H9 (cell line): ENCODE data around the gene TPGS2. TPM values are rescaled to one million over a fixed set of nuclear protein-coding genes. Genes with fewer than 3 reads are reported as not detected.

Source experiments
- DNase-seq: peaks from one replicate; pipeline ENCODE4 v3.0.0-alpha.2; 2017
- H2AFZ ChIP-seq: one replicate; pipeline ENCODE4 v1.6.1; 2013; ENCODE audit warnings: mild to moderate bottlenecking, low read length, control low read depth, moderate library complexity
- H2AK5ac ChIP-seq: 2 replicates; pipeline ENCODE4 v1.6.1; 2013; ENCODE audit warnings: low read length, control low read depth, mixed read lengths; ENCODE audit not compliant: insufficient read length
- H2BK120ac ChIP-seq: one replicate; pipeline ENCODE4 v1.6.1; 2013; ENCODE audit warnings: low read depth, mild to moderate bottlenecking, low read length, control low read depth, inconsistent platforms; ENCODE audit not compliant: poor library complexity, severe bottlenecking
- H2BK12ac ChIP-seq: 2 replicates; pipeline ENCODE4 v1.6.1; 2013; ENCODE audit warnings: low read length, control low read depth, mixed read lengths, low read depth; ENCODE audit not compliant: insufficient read length
- H2BK15ac ChIP-seq: 2 replicates; pipeline ENCODE4 v1.6.1; 2013; ENCODE audit warnings: low read depth, low read length, control low read depth
- H2BK20ac ChIP-seq: one replicate; pipeline ENCODE4 v1.6.1; 2013; ENCODE audit warnings: low read depth, mild to moderate bottlenecking, low read length, control low read depth, inconsistent platforms; ENCODE audit not compliant: poor library complexity, severe bottlenecking
- H2BK5ac ChIP-seq: 2 replicates; pipeline ENCODE4 v1.6.1; 2013; ENCODE audit warnings: low read length, control low read depth, mixed read lengths; ENCODE audit not compliant: insufficient read length
- H3K14ac ChIP-seq: 2 replicates; pipeline ENCODE4 v1.6.1; 2013; ENCODE audit warnings: low read length, control low read depth; ENCODE audit not compliant: insufficient read depth
- H3K18ac ChIP-seq: 2 replicates; pipeline ENCODE4 v1.6.1; 2013; ENCODE audit warnings: low read depth, mild to moderate bottlenecking, mixed read lengths, low read length, control low read depth; ENCODE audit not compliant: insufficient read length
- H3K23ac ChIP-seq: 2 replicates; pipeline ENCODE4 v1.6.1; 2013; ENCODE audit warnings: low read length, control low read depth, mixed read lengths, low read depth; ENCODE audit not compliant: insufficient read length
- H3K23me2 ChIP-seq: 2 replicates; pipeline ENCODE4 v1.6.1; 2013; ENCODE audit warnings: low read depth, mild to moderate bottlenecking, mixed read lengths, low read length, control low read depth; ENCODE audit not compliant: insufficient read length, poor library complexity, severe bottlenecking
- H3K27ac ChIP-seq: 2 replicates; pipeline ENCODE4 v1.5.1; 2013; ENCODE audit warnings: low read length, control low read depth, mixed read lengths, low read depth; ENCODE audit not compliant: insufficient read length
- H3K27me3 ChIP-seq: 2 replicates; pipeline ENCODE4 v1.6.1; 2013; ENCODE audit warnings: low read length, control low read depth, inconsistent platforms; ENCODE audit not compliant: insufficient read depth
- H3K4ac ChIP-seq: 2 replicates; pipeline ENCODE4 v1.6.1; 2013; ENCODE audit warnings: low read depth, mild to moderate bottlenecking, control low read depth, inconsistent platforms, low read length, moderate library complexity
- H3K4me1 ChIP-seq: 2 replicates; pipeline ENCODE4 v1.6.1; 2013; ENCODE audit warnings: low read length, control low read depth, inconsistent platforms; ENCODE audit not compliant: insufficient read depth
- H3K4me2 ChIP-seq: 2 replicates; pipeline ENCODE4 v1.6.1; 2013; ENCODE audit warnings: low read length, control low read depth, mixed read lengths; ENCODE audit not compliant: insufficient read length, insufficient read depth
- H3K56ac ChIP-seq: 2 replicates; pipeline ENCODE4 v1.6.1; 2013; ENCODE audit warnings: low read depth, mild to moderate bottlenecking, mixed read lengths, low read length, control low read depth; ENCODE audit not compliant: insufficient read length
- H3K79me1 ChIP-seq: 2 replicates; pipeline ENCODE4 v1.6.1; 2013; ENCODE audit warnings: low read depth, mild to moderate bottlenecking, moderate library complexity, low read length, control low read depth, inconsistent platforms; ENCODE audit not compliant: insufficient read depth, poor library complexity, severe bottlenecking
- H3K79me2 ChIP-seq: 2 replicates; pipeline ENCODE4 v1.6.1; 2013; ENCODE audit warnings: low read length, control low read depth, inconsistent platforms; ENCODE audit not compliant: insufficient read depth
- H3K9ac ChIP-seq: 2 replicates; pipeline ENCODE4 v1.6.1; 2013; ENCODE audit warnings: low read length, control low read depth, mixed read lengths; ENCODE audit not compliant: insufficient read length; ENCODE audit errors: extremely low read depth
- H3K9me3 ChIP-seq: one replicate; pipeline ENCODE4 v1.6.1; 2013; ENCODE audit warnings: low read depth, low read length, inconsistent platforms; ENCODE audit not compliant: control insufficient read depth
- H3T11ph ChIP-seq: one replicate; pipeline ENCODE4 v1.6.1; 2013; ENCODE audit warnings: mild to moderate bottlenecking, low read length, control low read depth, inconsistent platforms
- H4K20me1 ChIP-seq: one replicate; pipeline ENCODE4 v1.6.1; 2013; ENCODE audit not compliant: control insufficient read depth, insufficient read length, insufficient read depth
- H4K5ac ChIP-seq: 2 replicates; pipeline ENCODE4 v1.6.1; 2013; ENCODE audit warnings: low read depth, mild to moderate bottlenecking, mixed read lengths, low read length, control low read depth; ENCODE audit not compliant: insufficient read length
- H4K8ac ChIP-seq: replicated peaks from 2 replicates; pipeline ENCODE4 v1.6.1; 2013; ENCODE audit warnings: low read length, control low read depth, mixed read lengths, low read depth; ENCODE audit not compliant: insufficient read length
- H4K91ac ChIP-seq: 2 replicates; pipeline ENCODE4 v1.6.1; 2013; ENCODE audit warnings: low read depth, mild to moderate bottlenecking, moderate library complexity, mixed read lengths, low read length, control low read depth; ENCODE audit not compliant: insufficient read length
- H3K27ac Mint-ChIP-seq, 3 experiments: 2 replicates in 2 of 3; 3 replicates in 1 of 3; pipeline ENCODE4 v1.8.0; 2020 to 2021; ENCODE audit warnings: mixed read lengths in 3 of 3, mild to moderate bottlenecking in 1 of 3, moderate library complexity in 1 of 3
- H3K27me3 Mint-ChIP-seq: 2 replicates; pipeline ENCODE4 v1.8.0; 2021; ENCODE audit warnings: low read depth, mild to moderate bottlenecking, moderate library complexity, mixed read lengths
- H3K36me3 Mint-ChIP-seq, 3 experiments: 2 replicates in 2 of 3; 3 replicates in 1 of 3; pipeline ENCODE4 v1.8.0; 2020 to 2021; ENCODE audit warnings: low read depth in 3 of 3, mixed read lengths in 3 of 3; ENCODE audit not compliant: insufficient read depth in 1 of 3
- H3K4me1 Mint-ChIP-seq, 2 experiments: 2 replicates each; pipeline ENCODE4 v1.8.0; 2020; ENCODE audit warnings: mixed read lengths in 2 of 2
- H3K4me3 Mint-ChIP-seq, 2 experiments: 2 replicates in 1 of 2; 3 replicates in 1 of 2; pipeline ENCODE4 v1.8.0; 2020 to 2021; ENCODE audit warnings: mild to moderate bottlenecking in 2 of 2, mixed read lengths in 2 of 2, moderate library complexity in 1 of 2
- H3K9me3 Mint-ChIP-seq, 2 experiments: 2 replicates in 1 of 2; 3 replicates in 1 of 2; pipeline ENCODE4 v1.8.0; 2020; ENCODE audit warnings: mild to moderate bottlenecking in 2 of 2, mixed read lengths in 2 of 2, moderate library complexity in 1 of 2
- CTCF ChIP-seq: fragments of 200-600 bp; sonication (generic); conservative IDR thresholded peaks from 3 replicates; pipeline ENCODE4 v1.8.0; 2021; ENCODE audit warnings: antibody characterized with exemption, mild to moderate bottlenecking
- WGBS: extraction: QIAGEN DNeasy Blood & Tissue Kit; methylation state at CpG from one replicate; pipeline ENCODE4 v1.1.7; 2013; ENCODE audit warnings: missing lambda C conversion rate, low lambda C conversion rate, mixed read lengths; ENCODE audit not compliant: insufficient read length; ENCODE audit errors: extremely low coverage; 5-methylcytosine and 5-hydroxymethylcytosine counted together
- total RNA-seq: library from RNA; stranded (reverse); gene quantifications from 2 replicates; pipeline ENCODE4 v1.2.1, GENCODE V29; 2021

TPGS2 gene
- total RNA-seq, 1 experiment from 2014 or later, result 147 TPM

GRCh38 chr18:36828157-36828629 is 609 bp downstream of the TPGS2 start:
- no peaks in the 10 kb centered on the region for H3K27me3 ChIP-seq
- TF ChIP-seq CTCF, result no peak
- H3K27ac Mint-ChIP-seq, result peak overlapping the region; percentile 93 to 97 (median 95)

More at GRCh38 chr18:36828157-36828629, 609 bp downstream of the TPGS2 start:
- Histone ChIP-seq H3K14ac (peak overlapping the region; percentile 90), H2BK20ac (no peak overlapping the region), H3K56ac (no peak overlapping the region), H2BK12ac (no peak overlapping the region), H3K23ac (no peak overlapping the region), H2AK5ac (no peak overlapping the region), H4K8ac (no peak overlapping the region), H2BK15ac (no peak overlapping the region), H2AFZ (peak overlapping the region; percentile 44), H3K9me3 (no peaks in the 10 kb centered on the region), H3K4me1 (no peaks in the 10 kb centered on the region), H4K20me1 (no peaks in the 10 kb centered on the region), H3K9ac (peak overlapping the region; percentile 82), H2BK120ac (no peak overlapping the region), H3K79me2 (no peaks in the 10 kb centered on the region), H3K4me2 (peak overlapping the region; percentile 81), H4K5ac (peak overlapping the region; percentile 42), H3K4ac (no peak overlapping the region), H3T11ph (no peak overlapping the region), H4K91ac (no peak overlapping the region), H3K18ac (peak overlapping the region; percentile 95), H3K27ac (no peak overlapping the region), H2BK5ac (no peak overlapping the region), H3K79me1 (peaks cover 3% of the 10 kb centered on the region), H3K23me2 (no peaks in the 10 kb centered on the region)
- H3K36me3 Mint-ChIP-seq, result peaks cover 16 to 36% (median 16%) of the 10 kb centered on the region in 3 experiments
- WGBS, result no CpG with 5 or more reads among the region's 18 CpGs
- H3K4me1 Mint-ChIP-seq, result peaks cover 18 to 20% of the 10 kb centered on the region in 2 experiments
- no peaks in the 10 kb centered on the region for H3K27me3 Mint-ChIP-seq
- peak; percentile 53 for DNase-seq
- H3K4me3 Mint-ChIP-seq, result peak overlapping the region; percentile 98 to 99
- H3K9me3 Mint-ChIP-seq, result no peaks in the 10 kb centered on the region
